Fibroblast of the aortic adventitia (primary cell): ENCODE measurements around the gene SH3GL1. TPM values are rescaled to one million over a fixed set of nuclear protein-coding genes. Genes with fewer than 3 reads are reported as not detected.

ENCODE experiments used
- DNase-seq: peaks from one replicate; pipeline ENCODE4 v3.0.0-alpha.2; 2010; ENCODE audit warnings: low read depth
- H3K4me3 ChIP-seq: 2 replicates; pipeline ENCODE4 v1.5.1; 2011; ENCODE audit warnings: low read depth, mild to moderate bottlenecking, control low read depth, low read length, moderate library complexity
- CTCF ChIP-seq: IDR thresholded peaks from 2 replicates; pipeline ENCODE4 v1.5.1; 2011; ENCODE audit warnings: mild to moderate bottlenecking, low read length, control low read depth, inconsistent platforms; ENCODE audit not compliant: insufficient read depth
- total RNA-seq: library from RNA; depleted of rRNA; stranded (reverse); fragments of >200 nt; gene quantifications from 2 replicates; pipeline ENCODE4 v1.2.3, GENCODE V29; 2012; ENCODE audit warnings: low replicate concordance

The SH3GL1 gene
- total RNA-seq, 1 donor = 97.2 TPM

- no peak for TF ChIP-seq CTCF
- no peak overlapping the region for H3K4me3 ChIP-seq
- DNase-seq = no peak
These were observed 29.8 kb downstream of the SH3GL1 start for GRCh38 chr19:4370418-4371041.

- peak; percentile 30 for TF ChIP-seq CTCF
- DNase-seq = no peak
- no peak overlapping the region for H3K4me3 ChIP-seq
These were observed 30.5 kb downstream of the SH3GL1 start for GRCh38 chr19:4369888-4370260.

- H3K4me3 ChIP-seq = peak overlapping the region; percentile 28
- no peak for TF ChIP-seq CTCF
- DNase-seq = peak; percentile 55
These were observed 31.0 kb downstream of the SH3GL1 start for GRCh38 chr19:4369109-4369887.

- TF ChIP-seq CTCF = no peak
- DNase-seq = no peak
- no peak overlapping the region for H3K4me3 ChIP-seq
These were observed 32.1 kb downstream of the SH3GL1 start for GRCh38 chr19:4368128-4368820.

- TF ChIP-seq CTCF = no peak
- DNase-seq = no peak
- H3K4me3 ChIP-seq = no peak overlapping the region
These were observed 32.6 kb downstream of the SH3GL1 start for GRCh38 chr19:4367781-4368127.

GRCh38 chr19:4367336-4367723 lies 33.0 kb downstream of the SH3GL1 start:
- H3K4me3 ChIP-seq = no peak overlapping the region
- no peak for TF ChIP-seq CTCF
- no peak for DNase-seq
